WI38 (cell line): ENCODE data around the gene PLD5.

ENCODE experiments used
- H3K4me3 ChIP-seq: 2 replicates; pipeline ENCODE4 v1.5.1; 2011; ENCODE audit warnings: low read depth, mild to moderate bottlenecking, control low read depth, low read length
- CTCF ChIP-seq: IDR thresholded peaks from 2 replicates; pipeline ENCODE4 v1.5.1; 2012; ENCODE audit warnings: low read depth, mild to moderate bottlenecking, control low read depth, low read length

The PLD5 gene

DNA sequence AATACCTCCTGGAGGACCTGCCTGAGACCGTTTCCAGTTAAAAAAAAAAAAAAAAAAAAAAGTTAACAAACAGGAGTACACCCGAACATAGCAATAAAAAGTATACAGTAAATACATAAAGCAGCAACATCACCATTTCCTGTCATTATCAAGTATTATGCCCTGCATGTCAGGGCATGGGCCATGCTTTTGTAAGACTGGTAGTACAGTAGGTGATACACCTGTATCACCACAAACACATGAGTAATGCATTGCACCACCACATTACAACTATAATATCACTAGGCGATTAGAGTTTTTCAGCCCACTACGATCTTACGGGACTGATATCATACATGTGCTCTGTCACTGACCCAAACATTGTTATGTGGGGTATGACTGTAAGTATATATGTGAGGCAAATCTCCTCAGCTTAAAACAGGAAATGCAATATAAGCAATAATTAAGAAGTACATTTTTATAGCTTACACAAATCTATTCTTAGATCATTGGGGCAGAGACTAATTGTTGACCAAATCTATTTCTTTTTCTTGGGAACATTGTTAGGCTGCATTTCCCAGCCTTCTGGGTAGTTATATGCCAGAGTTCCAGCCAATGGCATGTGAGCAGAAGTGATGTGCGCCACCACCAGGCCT, 98.1 kb downstream of the PLD5 start:
- no peak for TF ChIP-seq CTCF
- no peak overlapping the region for H3K4me3 ChIP-seq

DNA sequence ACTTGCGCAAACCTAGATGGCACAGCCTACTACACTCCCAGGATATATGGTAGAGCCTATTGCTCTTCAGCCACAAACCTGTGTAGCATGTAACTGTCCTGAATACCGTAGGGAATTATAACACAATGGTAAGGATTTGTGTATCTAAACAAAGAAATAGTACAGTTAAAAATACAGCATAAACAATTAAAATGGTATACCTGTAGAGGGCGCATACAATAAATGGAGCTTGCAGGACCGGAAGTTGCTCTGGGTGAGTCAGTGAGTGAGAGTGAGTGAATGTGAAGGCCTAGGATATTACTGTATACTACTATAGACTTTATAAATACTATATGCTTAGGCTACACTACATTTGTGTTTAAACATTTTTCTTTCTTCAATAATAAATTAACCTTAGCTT, 99.3 kb downstream of the PLD5 start:
- H3K4me3 ChIP-seq, result no peak overlapping the region
- no peak for TF ChIP-seq CTCF

GRCh38 chr1:242416657-242417056, 107.8 kb downstream of the PLD5 start:
- TF ChIP-seq CTCF, result no peak
- H3K4me3 ChIP-seq, result no peak overlapping the region

DNA sequence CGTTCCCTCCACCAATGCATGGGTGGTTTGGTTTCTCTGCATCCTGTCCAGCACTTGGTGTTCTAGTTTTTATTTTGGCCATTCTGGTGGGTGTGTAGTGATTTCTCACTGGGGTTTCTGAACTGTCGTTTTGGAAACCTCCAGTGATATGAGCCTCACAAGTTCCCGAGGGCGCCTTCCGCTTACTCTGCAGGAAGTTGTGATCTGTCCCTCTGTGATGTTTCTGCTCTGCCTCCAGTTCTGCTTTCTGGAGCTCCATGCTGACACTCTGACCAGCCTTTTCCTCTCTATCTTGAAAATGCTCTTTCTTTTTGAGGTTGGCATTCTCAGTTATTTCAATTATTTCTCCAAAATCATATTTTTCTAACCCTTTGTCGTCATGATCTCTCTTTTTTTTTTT, 111.6 kb downstream of the PLD5 start:
- no peak for TF ChIP-seq CTCF
- no peak overlapping the region for H3K4me3 ChIP-seq

DNA sequence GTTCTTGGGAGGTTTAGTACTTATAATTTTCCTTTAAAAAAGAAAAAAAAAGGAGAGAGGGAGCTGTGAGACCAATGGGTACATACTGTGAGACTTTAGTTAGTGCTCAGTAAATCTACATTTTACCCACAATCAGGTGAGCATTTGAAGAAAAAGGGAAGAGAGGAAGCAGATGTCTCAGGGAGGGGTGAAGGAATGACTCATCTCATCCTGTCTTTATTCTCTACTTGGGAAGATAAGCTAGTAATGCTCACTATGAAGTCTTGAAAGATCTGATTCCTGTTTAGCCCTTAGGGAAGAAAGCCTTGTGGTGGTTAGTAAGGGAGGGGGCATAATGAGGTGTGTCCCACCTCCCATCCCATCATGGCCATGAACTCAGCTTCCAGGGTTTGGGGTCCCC, 112.6 kb downstream of the PLD5 start:
- no peak for TF ChIP-seq CTCF
- H3K4me3 ChIP-seq, result no peak overlapping the region

DNA sequence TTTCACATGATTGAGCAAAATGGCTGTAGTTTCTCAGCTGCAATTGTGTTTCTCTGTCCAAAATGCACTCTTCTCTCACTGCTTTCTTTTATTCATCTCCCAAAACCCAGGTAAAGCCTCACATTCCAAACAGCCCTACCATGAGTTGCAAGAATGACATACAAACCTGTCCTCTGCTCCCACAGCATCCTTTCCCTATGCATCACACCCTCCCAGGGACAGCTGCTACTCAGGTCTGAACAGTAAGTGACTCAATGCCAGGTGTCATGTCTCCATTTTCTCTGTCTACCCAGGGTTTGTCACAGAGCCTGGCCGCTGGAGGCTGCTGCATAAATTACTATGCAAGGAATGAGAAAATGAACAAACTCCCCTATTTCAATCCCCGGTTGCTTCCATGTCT, 118.5 kb downstream of the PLD5 start:
- H3K4me3 ChIP-seq, result no peak overlapping the region
- no peak for TF ChIP-seq CTCF

DNA sequence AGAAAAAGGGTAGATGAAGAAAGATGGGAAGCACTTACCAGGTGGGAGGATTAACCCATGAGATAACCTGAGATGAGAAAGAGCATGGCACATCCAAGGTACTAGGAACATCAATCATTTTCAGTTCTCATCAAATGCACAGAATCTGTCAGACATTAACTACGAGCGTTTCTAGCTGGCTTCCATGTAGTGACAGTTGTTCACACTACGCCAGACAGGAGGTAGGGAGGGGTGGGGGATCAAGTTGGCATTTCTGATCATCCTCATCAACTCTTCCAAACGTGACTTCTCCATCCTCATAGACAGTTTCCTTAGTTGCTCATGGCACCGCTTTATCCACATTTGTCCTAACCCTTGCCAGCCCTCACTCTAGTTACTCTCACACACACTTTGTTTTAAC, 120.2 kb downstream of the PLD5 start:
- TF ChIP-seq CTCF, result no peak
- no peak overlapping the region for H3K4me3 ChIP-seq
